Transverse colon (tissue), 4 donors: ENCODE measurements around the gene OTOL1. TPM values are rescaled to one million over a fixed set of nuclear protein-coding genes. Genes with fewer than 3 reads are reported as not detected.

Source experiments
- DNase-seq: peaks from one replicate; pipeline ENCODE4 v3.0.0-alpha.2; 2019
- H3K27ac ChIP-seq, 4 donors: fragments of 200-600 bp; sonication (generic); 2 replicates each; pipeline ENCODE4 v1.5.1; 2016 to 2018; ENCODE audit warnings: inconsistent platforms in 4 of 4
- H3K27me3 ChIP-seq: fragments of 200-600 bp; sonication (generic); 2 replicates; pipeline ENCODE4 v1.5.1; 2017; ENCODE audit warnings: inconsistent platforms
- H3K36me3 ChIP-seq, 4 donors: fragments of 200-600 bp; sonication (generic); 2 replicates each; pipeline ENCODE4 v1.5.1; 2017 to 2019; ENCODE audit warnings: inconsistent platforms in 4 of 4
- H3K4me1 ChIP-seq, 4 donors: fragments of 200-600 bp; sonication (generic); 2 replicates each; pipeline ENCODE4 v1.5.1; 2017 to 2020; ENCODE audit warnings: inconsistent platforms in 4 of 4
- H3K4me3 ChIP-seq, 4 donors: fragments of 200-600 bp; sonication (generic); 1 replicate in 1 of 4; 2 replicates in 3 of 4; pipeline versions ENCODE4 v1.5.1 to v1.6.1; 2017 to 2019; ENCODE audit warnings: inconsistent platforms in 4 of 4
- H3K9me3 ChIP-seq, 2 donors: fragments of 200-600 bp; sonication (generic); 2 replicates each; pipeline ENCODE4 v1.5.1; 2017 to 2019; ENCODE audit warnings: inconsistent platforms in 2 of 2
- EP300 ChIP-seq: sonication (generic); formaldehyde crosslinking; IDR thresholded peaks from one replicate; pipeline ENCODE4 v1.6.1; 2017; ENCODE audit warnings: antibody characterized with exemption, low read depth
- POLR2A ChIP-seq: fragments of 450-650 bp; IDR thresholded peaks from one replicate; pipeline ENCODE4 v1.6.1; 2016; ENCODE audit warnings: antibody characterized with exemption, mild to moderate bottlenecking, moderate library complexity
- POLR2AphosphoS5 ChIP-seq, 3 donors: sonication (generic); formaldehyde crosslinking; IDR thresholded peaks; one replicate each; pipeline ENCODE4 v1.6.1; 2016; ENCODE audit warnings: antibody characterized with exemption in 3 of 3
- WGBS, 2 donors: methylation state at CpG; one replicate each; pipeline ENCODE4 v1.1.5; 2018; ENCODE audit warnings: low coverage in 1 of 2; 5-methylcytosine and 5-hydroxymethylcytosine counted together
- in situ Hi-C, 4 donors: fragments of 200-750 bp; cut with MboI; loops; one replicate each; pipeline versions ENCODE4 v1.15.0 to v1.15.1; 2017; ENCODE audit warnings: low sequenced_read_pairs in 3 of 4, low pct_ligation_motif_present in 1 of 4, low pct_unique_long_range_greater_than_20kb in 1 of 4
- intact Hi-C: fragments of 100-400 bp; cut with DNase I; formaldehyde crosslinking; loops from one replicate; pipeline ENCODE4 v1.15.1; 2023; ENCODE audit warnings: low total_unique reads
- total RNA-seq, 4 donors: library from RNA; depleted of rRNA; stranded (reverse); fragments of >200 nt; gene quantifications; one replicate each; pipeline ENCODE4 v1.1.0, GENCODE V29; 2016
- TF ChIP-seq, protein P1 (sequence below), 5 experiments: fragments of 200-600 bp in 3 of 5; fragments of 450-650 bp in 2 of 5; sonication (generic) in 3 of 5; IDR thresholded peaks; 1 replicate in 2 of 5; 2 replicates in 3 of 5; pipeline ENCODE4 v1.5.1; 2016 to 2017; ENCODE audit warnings: antibody characterized with exemption in 5 of 5, inconsistent platforms in 3 of 5, mild to moderate bottlenecking in 2 of 5, moderate library complexity in 1 of 5

Gene OTOL1
- total RNA-seq, 4 donors from 2014 or later, result not detected

DNA sequence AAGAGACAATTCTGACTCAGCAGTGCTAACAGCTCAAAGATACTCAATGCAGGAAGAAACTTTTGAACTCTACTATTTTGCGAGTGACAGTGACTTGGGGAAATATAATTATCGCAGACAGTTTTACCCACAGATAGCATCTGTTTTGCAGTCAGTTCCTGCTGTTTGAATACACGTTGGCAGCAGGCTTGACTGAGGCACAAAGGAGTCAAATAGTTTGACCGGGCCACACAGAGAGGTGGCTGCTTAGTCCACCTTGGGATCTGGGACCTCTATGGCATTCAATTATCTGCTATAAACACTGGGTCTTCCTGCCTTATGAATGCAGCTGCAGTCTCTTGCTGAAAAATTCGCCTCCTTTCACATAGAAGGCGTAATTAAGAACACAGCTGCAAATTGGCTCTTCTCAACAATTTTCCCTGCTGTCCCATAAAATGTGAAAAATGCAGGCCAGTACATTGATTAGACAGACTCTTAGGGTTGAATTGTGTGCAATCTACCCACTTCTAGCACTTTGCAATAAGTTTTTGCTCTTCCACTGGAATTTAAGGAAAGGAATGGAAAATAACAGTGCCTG, 56.5 kb downstream of the OTOL1 start:
- 69 to 71% methylated on average over 4 to 6 of the region's 6 CpGs for WGBS, 2 donors
- Histone ChIP-seq H3K4me3 (no peak overlapping the region), H3K9me3 (no peaks in the 10 kb centered on the region), H3K27ac (no peak overlapping the region), H3K4me1 (no peaks in the 10 kb centered on the region), H3K27me3 (no peaks in the 10 kb centered on the region), H3K36me3 (no peaks in the 10 kb centered on the region)
- intact Hi-C loops, result no loop called here
- TF ChIP-seq POLR2AphosphoS5 (IDR thresholded peaks at IDR 0.05) (no peak), POLR2A (no peak), EP300 (no peak)
- TF ChIP-seq, protein P1, sequence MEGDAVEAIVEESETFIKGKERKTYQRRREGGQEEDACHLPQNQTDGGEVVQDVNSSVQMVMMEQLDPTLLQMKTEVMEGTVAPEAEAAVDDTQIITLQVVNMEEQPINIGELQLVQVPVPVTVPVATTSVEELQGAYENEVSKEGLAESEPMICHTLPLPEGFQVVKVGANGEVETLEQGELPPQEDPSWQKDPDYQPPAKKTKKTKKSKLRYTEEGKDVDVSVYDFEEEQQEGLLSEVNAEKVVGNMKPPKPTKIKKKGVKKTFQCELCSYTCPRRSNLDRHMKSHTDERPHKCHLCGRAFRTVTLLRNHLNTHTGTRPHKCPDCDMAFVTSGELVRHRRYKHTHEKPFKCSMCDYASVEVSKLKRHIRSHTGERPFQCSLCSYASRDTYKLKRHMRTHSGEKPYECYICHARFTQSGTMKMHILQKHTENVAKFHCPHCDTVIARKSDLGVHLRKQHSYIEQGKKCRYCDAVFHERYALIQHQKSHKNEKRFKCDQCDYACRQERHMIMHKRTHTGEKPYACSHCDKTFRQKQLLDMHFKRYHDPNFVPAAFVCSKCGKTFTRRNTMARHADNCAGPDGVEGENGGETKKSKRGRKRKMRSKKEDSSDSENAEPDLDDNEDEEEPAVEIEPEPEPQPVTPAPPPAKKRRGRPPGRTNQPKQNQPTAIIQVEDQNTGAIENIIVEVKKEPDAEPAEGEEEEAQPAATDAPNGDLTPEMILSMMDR (IDR thresholded peaks at IDR 0.05), result no peak
- DNase-seq, result no peak
- in situ Hi-C loops, result no loop called here

Other genes with a start within 250 kb of the OTOL1 start
- gene SPTSSB, start 125.3 kb upstream of the OTOL1 start, total RNA-seq, result under 1 TPM in 2 of 4 donors, not detected in 2; 0.41 to 0.48 TPM